HG02759 (cell line): ENCODE data around the gene RAET1L.
A peak's percentile ranks its signal among the peaks of the same experiment; 100 is the strongest.
"Not testable (repeated sequence)": the region's sequence is repeated elsewhere in the genome, so short reads cannot be mapped to it uniquely, and the experiment has no call there.

Source experiments
- ATAC-seq: cut with Tn5 transposase; IDR thresholded peaks from one replicate; pipeline ENCODE4 v1.9.1; 2021; ENCODE audit warnings: mild to moderate bottlenecking, moderate library complexity; ENCODE audit not compliant: unreplicated experiment

The RAET1L gene

DNA sequence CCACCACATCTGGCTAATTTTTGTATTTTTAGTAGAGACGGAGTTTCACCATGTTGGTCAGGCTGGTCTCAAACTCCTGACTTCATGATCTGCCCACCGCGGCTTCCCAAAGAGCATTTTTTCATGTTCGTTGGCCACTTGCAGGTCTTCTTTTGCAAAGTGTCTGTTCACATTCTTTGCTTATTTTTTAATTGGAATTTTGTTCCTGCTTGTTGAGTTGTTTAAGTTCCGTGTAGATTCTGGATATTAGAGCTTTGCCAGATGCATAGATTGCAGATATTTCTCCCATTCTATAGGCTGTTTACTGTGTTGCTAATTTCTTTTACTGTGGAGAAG, 8.2 kb downstream of the RAET1L start:
- ATAC-seq, result not testable (repeated sequence)

GRCh38 chr6:150016324-150017185, 8.8 kb downstream of the RAET1L start:
- peak; percentile 79 for ATAC-seq

DNA sequence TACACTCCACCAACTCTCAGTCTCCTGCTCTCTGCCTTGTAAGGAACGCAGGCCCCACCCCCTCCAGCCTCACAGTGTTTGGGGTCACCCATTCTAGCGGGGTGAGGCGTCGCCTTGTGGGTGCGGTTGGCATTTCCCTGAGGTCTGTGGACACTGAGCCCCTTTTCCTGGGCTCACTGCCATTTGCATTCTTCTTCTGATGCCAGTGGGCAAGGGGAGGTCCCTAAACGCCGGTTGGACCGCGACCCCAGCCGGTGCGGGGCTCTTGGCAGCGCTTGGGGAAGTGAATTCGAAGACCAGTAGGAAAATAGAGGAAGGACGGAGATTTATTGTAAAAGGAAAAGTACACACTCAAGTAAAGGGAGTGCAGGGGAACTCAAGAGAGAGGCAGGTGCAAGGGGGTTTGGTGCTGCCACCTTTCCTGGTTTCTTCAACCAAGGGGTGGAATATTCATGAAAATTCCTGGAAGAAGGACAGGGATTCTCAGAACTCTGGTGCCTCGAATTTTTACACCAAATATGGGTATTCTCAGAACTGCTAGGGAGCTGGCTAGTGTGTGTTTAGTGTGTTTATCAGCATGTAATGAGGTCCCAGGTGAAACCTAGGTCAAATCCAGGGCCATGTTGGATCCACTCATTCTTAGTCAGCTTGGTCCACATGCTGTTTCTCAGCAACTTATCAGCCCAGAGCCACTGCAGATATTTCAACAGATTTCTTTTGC, 9.9 kb downstream of the RAET1L start:
- not testable (repeated sequence) for ATAC-seq

DNA sequence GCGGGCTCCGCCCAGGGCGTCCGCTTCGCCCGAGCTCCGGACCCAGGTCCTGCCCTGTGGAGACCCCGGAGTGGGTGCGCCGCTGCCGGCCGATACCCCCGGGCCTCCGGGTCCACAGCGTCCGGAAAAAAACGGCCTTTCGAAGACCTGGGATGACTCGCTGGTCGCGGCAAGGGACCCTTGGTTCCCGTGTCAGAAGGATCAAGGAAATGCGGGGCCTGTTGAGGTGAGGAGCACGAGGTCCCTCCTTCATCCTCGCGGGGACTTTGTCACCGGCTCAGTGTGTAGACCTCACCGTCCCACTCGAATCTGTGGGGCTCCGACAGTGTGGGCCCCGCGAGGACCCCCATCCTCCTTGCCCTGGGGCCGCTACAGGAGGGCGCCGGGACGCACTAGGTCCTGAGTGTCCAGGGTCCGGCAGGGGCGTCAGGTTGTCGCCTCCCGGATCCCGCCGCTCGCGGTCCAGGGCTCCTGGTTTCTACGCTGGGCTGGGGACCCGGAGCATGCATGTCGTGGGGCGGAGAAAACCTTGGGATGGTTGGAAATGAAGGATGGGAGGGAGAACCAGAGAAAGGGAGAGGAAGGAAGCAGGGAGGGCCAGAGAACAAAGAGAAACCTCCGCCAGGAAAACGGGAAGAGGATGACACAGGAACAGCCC, 10.6 kb downstream of the RAET1L start:
- ATAC-seq, result not testable (repeated sequence)

DNA sequence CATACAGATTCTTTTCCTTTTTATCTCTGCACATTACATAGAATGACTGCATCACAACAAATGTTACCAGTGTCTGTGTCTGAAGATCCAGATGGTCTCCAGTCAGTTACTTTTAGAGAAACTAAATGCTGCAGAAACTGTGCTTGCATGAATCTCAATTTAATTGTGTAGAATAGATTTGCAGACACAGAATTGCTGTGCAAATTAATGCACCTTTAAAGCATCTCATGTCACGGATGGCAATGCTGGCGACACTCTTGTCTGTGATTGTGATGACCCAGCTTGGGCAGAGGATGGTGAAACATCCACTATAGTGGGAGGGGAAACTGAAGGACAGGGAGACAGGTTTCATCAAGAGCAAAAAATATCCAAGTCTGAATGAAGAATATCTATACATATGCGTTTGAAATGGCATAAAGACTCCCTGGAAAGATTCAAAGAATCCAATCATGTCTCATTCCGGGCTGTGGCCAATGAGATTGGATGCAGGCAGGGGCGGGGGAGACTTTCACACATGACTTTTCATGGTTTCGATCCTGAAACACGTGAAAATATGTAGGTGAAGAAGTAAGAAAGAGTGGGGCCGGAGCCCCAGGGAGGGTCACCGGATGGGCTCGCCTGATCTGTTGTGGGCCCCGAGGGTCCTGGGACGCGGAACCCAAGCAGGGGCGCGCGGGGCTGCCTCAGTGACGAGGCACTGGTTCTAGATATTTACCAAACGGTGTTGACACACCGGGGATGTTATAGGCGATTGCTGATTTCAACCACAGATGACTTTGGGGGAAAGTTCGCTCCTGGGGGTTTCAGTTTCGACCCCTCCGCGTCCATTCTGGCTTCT, 11.3 kb downstream of the RAET1L start:
- not testable (repeated sequence) for ATAC-seq

DNA sequence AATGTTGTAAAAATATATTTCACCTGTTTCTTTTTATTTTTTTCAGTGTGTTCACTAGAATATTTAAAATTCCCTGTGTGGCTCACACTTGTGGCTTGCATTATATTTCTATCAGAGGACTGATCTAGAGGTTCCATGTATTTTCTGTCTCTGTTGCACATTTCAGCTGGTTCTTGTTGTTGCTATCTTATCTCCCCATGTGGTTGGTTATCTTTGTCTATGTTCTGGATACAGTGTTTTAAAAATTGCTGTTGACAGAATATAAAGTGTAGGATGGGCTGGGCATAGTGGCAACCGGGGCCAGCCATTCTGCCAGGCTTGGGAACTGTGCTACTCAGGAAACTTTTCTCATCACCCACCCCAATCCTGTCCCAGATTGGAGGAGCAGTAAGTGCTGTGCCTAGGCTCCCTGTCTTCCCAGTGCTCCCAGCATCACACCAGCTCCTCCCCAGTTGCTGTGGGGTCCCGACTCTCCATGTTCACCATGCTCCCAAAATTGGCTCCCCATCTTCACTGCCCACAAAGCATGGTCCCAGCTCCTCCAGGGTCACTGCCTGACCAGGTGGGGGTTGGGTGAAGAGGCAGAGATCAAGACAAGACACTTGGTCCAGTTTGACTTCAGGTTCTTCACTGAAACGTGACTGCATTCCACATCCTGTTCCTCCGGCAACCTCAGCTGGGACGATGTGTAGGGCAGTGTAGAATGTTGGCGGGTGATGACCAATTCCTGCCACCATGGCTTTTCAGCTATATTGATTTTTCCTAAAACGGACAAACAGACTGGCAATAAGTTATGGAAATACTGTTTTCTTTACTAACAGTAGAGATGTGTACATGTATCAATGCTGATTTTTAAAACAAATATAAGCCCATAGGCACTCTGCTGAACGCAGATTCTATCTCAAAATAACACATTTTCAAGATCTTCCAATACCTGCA, 12.2 kb downstream of the RAET1L start:
- ATAC-seq, result not testable (repeated sequence)

- no peak for ATAC-seq
Measured at GRCh38 chr6:150008588-150008987, 16.7 kb downstream of the RAET1L start.

GRCh38 chr6:150006961-150007464, 18.3 kb downstream of the RAET1L start:
- ATAC-seq, result no peak

DNA sequence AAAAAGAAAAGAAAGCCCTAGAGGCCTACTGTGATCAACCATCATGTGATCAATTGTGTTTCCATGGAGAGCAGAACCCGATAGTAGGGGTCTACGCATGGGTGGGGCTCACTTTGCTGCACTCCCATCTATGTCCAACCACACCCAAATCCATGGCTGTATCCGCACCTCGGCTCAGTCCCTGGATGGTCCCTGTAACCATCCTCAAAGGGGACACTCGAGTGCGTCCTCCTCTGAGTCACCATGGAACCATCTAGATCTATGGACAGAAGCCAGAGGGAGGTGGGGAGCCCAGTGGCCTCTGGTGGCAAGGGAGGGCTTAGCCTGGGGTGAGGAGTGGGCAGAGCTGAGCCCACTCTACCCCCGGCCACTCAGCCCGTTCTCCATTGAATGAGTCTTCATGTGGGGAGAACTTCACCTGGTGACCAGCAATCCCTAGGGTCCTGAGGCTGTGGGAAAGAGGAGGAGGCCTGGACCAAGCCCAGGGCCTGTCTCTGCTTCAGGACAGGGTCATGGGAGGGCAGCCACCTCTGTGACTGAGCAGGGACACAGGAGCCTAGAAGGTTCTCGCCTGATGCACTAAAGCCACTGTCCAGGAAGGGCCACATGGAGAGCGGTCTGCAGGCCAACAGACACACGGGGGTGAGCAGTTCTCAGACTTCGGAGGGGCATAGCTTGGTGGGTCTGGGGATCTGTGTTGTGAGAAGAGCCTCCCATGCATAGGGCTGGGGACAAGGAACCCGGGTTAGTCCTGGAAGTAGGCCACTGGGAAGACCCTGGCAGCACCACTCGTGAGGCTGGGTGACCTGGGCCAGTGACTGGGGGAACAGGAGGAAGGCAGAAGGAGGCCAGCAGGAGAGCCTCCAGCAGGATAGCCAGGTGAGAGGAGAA, 19.3 kb downstream of the RAET1L start:
- no peak for ATAC-seq

DNA sequence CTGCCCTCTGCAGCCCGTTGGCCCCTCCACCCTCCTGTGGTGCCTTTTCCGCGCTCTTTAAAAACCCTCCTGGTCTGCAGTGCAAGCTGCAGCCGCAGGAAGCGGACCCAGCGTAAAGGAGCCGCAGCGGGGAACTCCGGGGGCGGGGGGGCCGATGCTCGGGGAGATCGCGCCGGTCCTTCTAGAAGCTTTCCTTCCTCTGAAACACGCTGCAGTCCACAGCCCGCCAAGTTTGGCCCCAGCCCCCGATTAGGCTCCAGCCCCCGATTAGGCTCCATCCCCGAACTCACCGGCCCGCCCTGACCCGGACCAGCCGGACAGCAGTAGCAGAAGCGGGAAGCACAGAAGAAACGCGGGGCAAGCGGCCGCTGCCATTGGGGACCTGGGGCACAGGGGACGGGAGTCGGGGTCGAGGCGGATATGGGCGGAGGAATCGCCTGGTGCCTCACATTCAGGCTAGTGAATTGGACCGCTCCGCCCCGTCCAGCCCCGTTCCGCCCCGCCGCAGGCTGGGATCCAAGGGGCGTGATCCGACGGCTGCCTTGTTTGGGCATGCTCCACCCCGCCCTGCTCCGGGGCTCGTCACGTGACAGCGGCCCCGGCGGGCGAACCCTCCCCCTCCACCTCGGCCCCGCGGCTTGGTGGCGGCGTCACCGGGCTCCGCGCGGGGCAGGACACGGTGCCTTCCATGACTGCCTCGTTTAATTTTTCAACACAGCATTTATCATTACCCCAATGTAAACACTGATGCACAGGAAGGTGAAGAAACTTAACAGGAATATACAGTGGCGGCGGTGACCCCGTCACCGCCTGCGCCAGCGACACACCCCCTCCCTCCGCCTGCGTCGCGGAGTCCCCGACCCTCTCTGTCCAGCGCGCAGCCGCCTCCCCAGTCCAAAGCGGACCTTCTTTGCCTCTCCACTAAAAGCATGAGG, 20.3 kb downstream of the RAET1L start:
- peak; percentile 70 for ATAC-seq

DNA sequence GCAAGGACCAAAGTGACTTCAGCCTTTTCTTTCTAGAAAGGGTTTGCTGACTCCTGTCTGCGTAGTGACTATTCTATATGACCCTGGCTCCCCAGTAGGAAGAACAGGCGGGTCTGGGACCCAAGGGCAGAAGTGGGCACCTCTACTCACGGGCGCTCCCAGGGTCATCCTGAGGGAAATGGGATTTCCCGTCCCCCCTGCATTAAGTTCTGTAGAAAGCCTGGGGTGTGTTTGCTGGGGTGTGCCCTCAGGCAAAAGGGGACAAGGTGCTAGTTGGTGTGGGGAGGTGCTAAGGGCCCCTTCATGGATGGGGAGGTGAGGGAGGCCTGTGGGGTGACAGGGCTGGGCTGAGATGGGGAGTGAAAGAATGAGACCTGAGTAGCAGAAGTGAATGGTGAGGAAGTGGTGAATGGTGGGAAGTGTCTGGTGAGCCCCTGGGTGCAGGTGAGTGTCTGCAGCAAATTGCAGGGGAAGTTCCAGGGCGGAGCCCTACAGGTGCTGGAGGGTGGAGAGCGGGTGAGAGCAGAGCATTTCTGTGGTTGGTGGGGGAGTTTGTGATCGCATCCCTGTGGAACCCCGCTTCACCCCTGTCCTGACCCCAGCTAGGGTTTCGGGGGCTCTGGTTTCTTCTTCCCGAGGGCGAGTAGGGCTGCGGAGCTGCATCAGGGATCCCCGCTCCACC, 21.1 kb downstream of the RAET1L start:
- ATAC-seq, result peak; percentile 14

DNA sequence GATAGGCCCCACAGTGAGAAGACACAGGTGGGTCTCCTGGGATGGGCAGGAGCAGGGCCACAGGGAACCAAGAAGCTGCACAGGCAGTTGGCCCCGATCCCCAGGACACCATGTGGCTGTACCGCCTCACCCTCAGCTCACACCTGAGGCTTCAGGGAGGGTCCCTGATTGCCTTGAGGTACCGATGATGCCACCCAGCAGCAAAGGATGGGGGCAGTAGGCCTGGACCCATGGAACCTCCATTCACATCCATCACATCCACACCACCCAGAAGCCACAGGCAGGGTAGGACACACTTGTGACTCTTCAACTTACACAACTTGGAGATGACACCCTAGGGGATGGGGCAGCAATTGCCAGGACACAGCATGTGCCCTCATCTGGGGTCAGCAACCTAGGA, 21.7 kb downstream of the RAET1L start:
- ATAC-seq, result not testable (repeated sequence)

DNA sequence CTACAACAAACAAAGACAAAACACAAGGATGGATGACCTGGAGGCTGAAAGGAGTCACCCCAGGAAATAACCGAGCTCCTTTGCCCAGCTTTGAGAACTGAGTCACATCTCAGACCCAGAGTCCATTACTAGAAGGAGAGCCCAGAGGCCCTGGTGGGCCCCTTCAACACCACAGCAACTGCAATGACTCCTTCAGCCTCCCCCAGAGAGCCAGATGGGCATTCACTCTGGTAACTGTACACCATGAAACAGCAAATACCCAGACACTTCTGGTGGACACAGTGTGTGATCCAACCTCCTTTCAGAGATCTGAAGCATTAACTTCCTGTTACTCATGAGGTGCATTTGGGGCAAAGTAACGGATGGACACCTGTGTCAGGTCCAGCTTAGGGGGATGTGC, 22.6 kb downstream of the RAET1L start:
- ATAC-seq, result no peak

DNA sequence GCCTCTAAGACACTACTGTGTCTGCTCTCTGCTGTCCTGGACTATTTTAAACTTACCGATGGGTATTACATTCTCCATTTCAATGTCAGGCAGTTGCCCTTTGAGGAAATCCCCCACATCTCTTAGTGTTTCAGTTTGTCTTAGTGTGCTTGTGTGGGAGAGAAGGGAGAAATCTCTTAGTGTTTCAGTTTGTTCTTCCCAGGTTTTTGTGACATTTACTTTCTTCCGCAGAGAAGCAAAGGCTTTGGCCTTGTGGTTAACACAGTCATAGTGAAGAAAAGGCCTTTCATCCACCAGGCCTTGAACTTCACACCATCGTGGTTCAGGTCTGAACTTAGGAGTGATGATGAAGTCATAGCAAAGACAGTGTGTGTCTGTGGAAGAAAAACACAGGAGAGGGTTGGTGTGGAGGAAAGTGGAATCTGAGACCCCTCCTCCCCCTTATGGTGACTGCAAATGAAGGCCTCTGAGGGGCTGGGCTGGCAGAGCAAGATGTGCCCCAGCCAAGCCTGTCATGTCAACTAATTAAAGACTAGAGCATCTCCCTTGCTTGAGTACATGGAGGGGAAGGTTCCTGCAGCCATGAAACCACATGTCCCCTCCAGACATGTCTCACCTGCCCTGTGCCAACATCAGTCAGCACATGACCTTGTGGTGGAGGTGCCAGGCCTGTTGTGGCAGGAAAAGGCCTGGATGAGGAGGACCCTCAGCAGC, 23.9 kb downstream of the RAET1L start:
- ATAC-seq, result peak; percentile 60

DNA sequence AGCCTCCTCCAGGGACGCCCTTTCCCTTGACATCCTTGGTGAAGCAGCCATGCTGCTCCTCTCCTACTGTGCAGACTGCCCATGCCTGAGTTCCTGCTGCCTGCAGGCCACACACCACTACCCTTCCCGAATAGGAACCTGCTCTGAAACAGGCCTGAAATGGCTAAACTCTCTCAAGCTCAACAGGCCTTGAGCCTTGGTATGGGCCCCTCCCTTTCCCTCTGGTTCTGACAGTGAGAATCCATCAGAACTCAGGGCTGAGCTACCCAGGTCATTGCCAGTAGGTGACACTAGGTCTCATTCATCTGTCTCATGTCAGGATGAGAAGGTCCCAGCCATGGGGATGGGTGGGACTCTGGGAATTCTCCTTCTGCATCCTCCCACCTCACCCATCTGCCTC, 25.7 kb downstream of the RAET1L start:
- no peak for ATAC-seq

GRCh38 chr6:149995971-149996370, 29.4 kb downstream of the RAET1L start:
- no peak for ATAC-seq
